GM11168 (cell line): Measurements from ENCODE around the gene DNAJC16.

ENCODE experiments used
- in situ Hi-C: fragments of 300-500 bp; cut with MboI; formaldehyde crosslinking; loops from one replicate; pipeline ENCODE4 v1.12.0; 2022; ENCODE audit warnings: low sequenced_read_pairs; ENCODE audit not compliant: unreplicated experiment

The DNAJC16 gene

GRCh38 chr1:15531003-15531402 lies 4.4 kb downstream of the DNAJC16 start:
- in situ Hi-C loops: no loop called here

GRCh38 chr1:15531682-15532081 lies 5.0 kb downstream of the DNAJC16 start:
- in situ Hi-C loops: no loop called here

GRCh38 chr1:15538771-15539170 lies 12.1 kb downstream of the DNAJC16 start:
- in situ Hi-C loops: no loop called here

GRCh38 chr1:15540186-15540585 lies 13.5 kb downstream of the DNAJC16 start:
- in situ Hi-C loops: no loop called here

GRCh38 chr1:15541231-15541792 lies 14.7 kb downstream of the DNAJC16 start:
- in situ Hi-C loops: no loop called here

- in situ Hi-C loops: no loop called here
These were observed 16.0 kb downstream of the DNAJC16 start for GRCh38 chr1:15542388-15543250.

- in situ Hi-C loops: no loop called here
These were observed 16.6 kb downstream of the DNAJC16 start for GRCh38 chr1:15543251-15543588.

GRCh38 chr1:15543589-15544568 lies 17.2 kb downstream of the DNAJC16 start:
- in situ Hi-C loops: no loop called here

GRCh38 chr1:15546641-15547040 lies 20.0 kb downstream of the DNAJC16 start:
- in situ Hi-C loops: no loop called here

GRCh38 chr1:15550573-15550972 lies 23.9 kb downstream of the DNAJC16 start:
- in situ Hi-C loops: no loop called here

- in situ Hi-C loops: no loop called here
These were observed 30.4 kb downstream of the DNAJC16 start for GRCh38 chr1:15557008-15557407.

- in situ Hi-C loops: no loop called here
These were observed 30.9 kb downstream of the DNAJC16 start for GRCh38 chr1:15557594-15557993.

GRCh38 chr1:15558516-15558915 lies 31.9 kb downstream of the DNAJC16 start:
- in situ Hi-C loops: no loop called here

- in situ Hi-C loops: no loop called here
These were observed 32.7 kb downstream of the DNAJC16 start for GRCh38 chr1:15559189-15559810.

- in situ Hi-C loops: no loop called here
These were observed 41.9 kb downstream of the DNAJC16 start for GRCh38 chr1:15568387-15569073.

GRCh38 chr1:15570861-15571260 lies 44.2 kb downstream of the DNAJC16 start:
- in situ Hi-C loops: no loop called here

- in situ Hi-C loops: no loop called here
These were observed 44.6 kb downstream of the DNAJC16 start for GRCh38 chr1:15571266-15571665.

GRCh38 chr1:15573477-15573876 lies 46.8 kb downstream of the DNAJC16 start:
- in situ Hi-C loops: no loop called here

- in situ Hi-C loops: no loop called here
These were observed 48.1 kb downstream of the DNAJC16 start for GRCh38 chr1:15574741-15575140.
